HG03025 (cell line): ENCODE results near the gene CCDC28B.
"Not testable (repeated sequence)": the region's sequence is repeated elsewhere in the genome, so short reads cannot be mapped to it uniquely, and the experiment has no call there.

Experiments
- ATAC-seq: cut with Tn5 transposase; IDR thresholded peaks from one replicate; pipeline ENCODE4 v1.9.1; 2021; ENCODE audit warnings: mild to moderate bottlenecking, moderate library complexity; ENCODE audit not compliant: unreplicated experiment, low FRiP score

The CCDC28B gene

DNA sequence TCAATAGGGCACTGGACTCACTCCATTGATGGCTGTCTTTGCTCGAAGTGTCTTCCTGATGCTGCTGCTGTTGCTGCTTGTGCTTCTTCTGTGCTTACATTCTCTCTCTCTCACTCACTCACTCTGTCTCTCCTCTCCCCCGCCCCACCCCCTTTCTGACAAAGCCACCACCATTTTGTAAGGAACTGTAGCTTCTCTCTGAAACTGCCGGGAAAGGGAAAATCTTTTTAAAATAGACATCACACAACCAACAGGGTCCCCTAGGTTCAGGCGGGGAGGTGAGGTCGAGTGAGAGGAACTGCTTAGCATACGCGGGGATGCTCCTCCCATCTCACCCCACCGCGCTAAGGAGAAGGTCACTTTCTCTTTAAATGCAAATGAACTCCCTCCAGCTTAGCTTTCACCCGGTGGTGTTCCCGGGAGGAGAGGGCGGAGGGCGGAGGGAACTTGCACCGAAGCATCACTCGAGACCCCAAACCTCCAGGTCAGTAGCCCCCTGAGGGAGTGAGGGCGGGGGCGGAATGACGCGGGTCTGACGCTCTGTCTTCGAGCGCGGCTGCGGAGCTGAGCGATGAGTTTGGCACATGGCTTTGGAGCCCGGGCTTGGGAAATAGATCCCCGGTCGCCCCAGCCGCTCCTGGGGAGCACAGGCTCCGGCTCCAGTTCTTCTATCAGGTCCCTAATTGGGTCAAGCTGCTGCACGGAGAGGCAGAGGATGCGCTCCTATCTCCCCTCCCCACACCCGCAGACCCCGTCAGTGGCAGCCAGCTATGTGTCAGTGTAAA is at the start of gene CCDC28B:
CCDC28B (plus strand) TSS at position 370 of the 785 bp plus-strand sequence. CDS start 1,341 bp downstream, outside the sequence.
- ATAC-seq: no peak

DNA sequence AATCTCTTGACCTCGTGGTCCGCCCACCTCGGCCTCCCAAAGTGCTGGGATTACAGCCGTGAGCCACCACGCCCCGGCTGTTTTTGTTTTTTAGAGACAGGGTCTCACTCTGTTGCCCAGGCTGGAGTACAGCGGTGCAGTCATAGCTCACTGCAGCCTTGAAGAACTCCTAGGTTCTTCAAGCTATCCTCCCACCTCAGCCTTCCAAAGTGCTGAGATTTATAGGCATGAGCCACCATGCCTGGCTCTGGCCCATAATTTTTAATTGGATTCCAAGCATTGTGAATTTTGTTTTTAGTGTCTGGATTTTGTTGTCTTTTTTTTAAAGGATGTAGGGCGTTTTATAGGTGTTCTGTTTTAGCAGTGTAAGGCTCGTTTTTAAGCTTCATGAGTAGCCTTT is 49.5 kb upstream of the CCDC28B start:
- no peak for ATAC-seq

- ATAC-seq: no peak
Measured at GRCh38 chr1:32151319-32151787, 49.0 kb upstream of the CCDC28B start.

DNA sequence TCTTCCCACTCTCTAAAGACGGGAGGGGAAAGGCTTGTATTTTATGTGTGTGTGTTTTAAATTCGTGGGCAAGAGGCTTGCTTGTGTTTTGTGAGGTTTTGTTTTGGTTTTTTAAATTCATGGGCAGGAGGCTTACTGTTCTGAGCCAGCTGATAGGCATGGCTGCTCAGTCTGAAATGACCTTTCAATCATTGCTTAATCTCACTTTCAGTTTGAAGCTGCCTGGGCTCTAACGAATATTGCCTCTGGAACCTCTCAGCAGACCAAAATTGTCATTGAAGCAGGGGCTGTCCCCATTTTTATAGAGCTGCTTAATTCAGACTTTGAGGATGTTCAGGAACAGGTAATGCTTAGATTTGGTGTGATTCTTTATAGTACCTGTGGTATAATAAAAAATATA is 41.2 kb upstream of the CCDC28B start:
- no peak for ATAC-seq

DNA sequence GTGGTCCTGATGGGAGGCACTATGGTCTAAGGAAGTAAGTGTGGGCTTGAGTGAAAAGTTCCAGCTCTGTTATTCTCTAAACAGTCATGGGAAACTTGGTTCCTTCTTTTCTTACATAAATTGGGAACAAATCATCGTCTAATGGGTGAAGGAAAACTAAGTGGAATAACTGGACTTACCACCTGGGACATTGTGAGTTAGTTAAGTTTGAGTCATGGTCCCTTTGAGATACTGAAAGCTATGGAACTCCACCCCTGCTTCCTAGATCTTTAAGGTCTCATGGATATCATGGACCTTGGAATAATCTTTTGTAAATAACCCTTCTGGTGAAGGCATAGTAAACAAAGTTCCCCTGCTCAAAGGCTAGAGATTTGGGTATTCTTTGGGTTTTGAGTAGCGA is 37.0 kb upstream of the CCDC28B start:
- ATAC-seq: no peak

GRCh38 chr1:32165633-32166032 is 34.8 kb upstream of the CCDC28B start:
- not testable (repeated sequence) for ATAC-seq

GRCh38 chr1:32170991-32171390 is 29.4 kb upstream of the CCDC28B start:
- no peak for ATAC-seq

DNA sequence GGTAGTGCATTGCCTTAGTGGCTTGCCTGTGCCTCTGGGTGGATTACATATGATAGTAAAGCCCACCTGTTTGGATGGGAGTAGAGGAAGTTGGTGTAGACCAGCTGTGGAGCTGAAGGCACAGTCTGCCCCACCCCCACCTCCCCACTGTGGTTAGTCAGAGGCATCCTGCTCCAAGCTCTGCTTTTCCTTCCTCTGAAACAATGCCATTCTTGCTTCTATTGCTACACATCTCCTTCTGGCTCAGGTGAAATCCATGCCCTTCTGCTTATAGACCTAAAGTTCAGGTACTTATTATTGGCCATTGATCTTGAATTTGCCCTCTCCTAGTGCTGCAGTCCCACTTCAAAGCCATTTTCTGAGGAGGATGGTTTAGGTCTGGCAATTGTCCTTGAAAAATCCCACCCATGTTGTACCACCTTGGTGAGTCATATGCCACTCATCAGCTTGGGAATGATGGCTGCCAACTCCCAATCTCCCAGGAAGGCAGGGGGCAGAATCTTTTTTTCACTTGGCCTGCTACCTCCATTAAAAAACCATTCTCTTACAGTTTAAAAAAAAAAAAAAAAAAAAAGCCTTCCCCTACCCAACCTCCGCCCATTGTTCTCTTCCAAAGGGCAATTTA is 27.7 kb upstream of the CCDC28B start:
- no peak for ATAC-seq

- ATAC-seq: no peak
Measured at GRCh38 chr1:32178380-32179192, 21.8 kb upstream of the CCDC28B start.

DNA sequence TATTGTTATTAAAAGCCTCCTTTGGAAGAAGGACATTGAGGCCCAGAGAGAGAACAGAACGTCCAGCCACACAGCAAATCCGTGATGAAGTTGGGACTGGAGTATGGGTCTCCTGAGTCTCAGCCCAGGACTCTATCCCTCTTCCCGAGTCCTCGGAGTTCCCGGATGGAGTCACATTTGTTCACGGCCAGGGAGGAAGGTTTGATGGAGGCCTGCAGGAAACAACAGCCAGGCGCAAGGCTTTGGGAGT is 21.3 kb upstream of the CCDC28B start:
- ATAC-seq: no peak

- ATAC-seq: peak; percentile 74
Measured at GRCh38 chr1:32179443-32180185, 20.8 kb upstream of the CCDC28B start, which contains the start of gene TXLNA. TXLNA (plus strand) TSS chr1:32179675; CDS start chr1:32180346, 671 bp downstream.

- no peak for ATAC-seq
Measured at GRCh38 chr1:32180186-32181060, 20.0 kb upstream of the CCDC28B start.

GRCh38 chr1:32181065-32181464 is 19.3 kb upstream of the CCDC28B start:
- no peak for ATAC-seq

DNA sequence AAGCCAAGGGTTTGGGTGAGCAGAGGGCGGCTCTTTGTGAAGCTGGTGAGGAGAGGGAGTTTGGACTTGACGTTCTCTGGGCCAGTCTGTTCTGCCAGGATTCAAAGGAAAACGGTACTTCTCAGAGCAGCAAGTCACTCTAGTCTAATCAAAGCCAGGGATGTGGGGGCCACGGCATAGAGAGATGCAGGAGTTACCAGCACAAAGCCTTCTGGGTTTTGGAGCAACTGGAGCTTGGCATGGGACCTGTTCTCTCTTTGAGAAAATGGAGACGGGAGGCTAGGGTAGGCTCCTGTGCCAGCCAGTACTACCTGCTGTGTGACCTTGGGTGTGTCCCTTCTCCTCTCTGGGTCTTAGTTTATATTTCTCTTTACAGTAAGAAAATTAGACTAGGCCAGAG is 18.8 kb upstream of the CCDC28B start:
- ATAC-seq: no peak

DNA sequence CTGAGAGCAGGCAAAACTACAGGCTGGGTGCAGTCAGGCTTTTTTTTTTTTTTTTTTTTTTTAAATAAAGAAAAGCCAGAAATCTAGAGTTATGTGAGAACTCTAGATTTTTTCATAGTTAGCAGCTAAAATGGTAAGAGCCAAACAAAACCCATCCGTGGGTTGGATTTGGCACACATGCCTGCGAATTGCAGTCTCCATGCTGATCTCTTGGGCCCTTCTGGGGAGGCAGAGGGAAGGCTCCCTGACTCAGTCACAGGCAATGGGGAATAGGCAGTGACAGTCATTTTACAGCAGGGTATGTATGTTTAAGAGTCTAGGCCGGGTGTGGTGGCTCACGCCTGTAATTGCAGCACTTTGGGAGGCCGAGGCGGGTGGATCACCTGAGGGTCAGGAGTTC is 18.3 kb upstream of the CCDC28B start:
- ATAC-seq: no peak

DNA sequence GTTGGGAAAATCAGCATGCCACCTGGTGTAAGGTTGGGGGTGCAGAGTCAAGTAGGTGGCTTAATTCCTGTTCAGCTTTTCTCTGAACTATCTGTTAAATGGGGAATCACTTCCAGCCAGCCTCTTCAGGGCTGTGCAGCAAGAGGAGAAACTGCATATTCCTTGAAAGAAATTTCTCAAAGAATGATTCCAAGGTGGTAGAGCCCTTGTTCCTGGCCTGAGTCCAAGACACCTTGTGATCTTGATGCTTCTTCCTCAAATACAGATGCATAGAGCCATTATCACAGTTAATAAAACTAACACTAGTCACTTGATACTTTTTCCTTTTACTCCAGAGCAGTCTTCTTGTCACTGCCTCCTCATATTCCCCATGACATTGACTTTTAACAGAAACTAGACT is 15.7 kb upstream of the CCDC28B start:
- ATAC-seq: no peak

DNA sequence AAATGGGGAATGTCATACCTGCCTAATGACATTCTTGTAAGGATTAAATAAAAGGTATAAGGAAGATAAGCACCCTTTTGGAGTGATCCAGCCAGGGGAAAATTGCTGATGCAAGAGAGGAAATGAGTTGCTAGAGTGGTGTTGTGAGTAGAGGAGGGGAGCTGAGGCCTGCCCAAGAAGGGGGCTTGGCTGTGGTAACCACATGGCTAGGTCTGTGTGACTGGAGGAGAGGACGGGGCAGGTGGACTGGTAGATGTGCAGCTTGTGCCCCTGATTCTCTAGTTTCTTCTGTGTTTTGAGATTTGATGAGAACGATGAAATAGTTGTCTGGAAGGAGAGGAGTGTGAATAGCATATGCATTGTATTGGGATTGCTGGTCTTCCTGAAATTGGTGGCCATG is 14.3 kb upstream of the CCDC28B start:
- no peak for ATAC-seq

DNA sequence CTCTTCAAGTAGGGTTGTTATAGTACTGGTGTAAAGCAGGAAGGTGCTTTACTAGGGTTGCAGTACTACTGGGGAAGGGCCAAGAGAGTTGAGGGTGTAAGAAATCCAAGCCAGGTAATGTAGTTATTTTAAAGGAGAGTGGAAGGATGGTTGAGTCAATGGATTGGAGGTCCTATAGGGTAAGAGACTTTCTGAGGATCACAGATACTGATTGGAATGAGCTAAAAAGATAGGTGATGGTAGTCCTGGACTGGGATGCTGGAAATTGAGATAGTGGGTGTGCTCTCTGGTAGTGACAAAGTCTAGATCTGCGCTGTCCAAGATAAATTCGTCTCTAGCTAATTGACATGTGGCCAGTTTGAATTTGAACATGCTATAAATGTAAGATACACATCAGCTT is 13.9 kb upstream of the CCDC28B start:
- no peak for ATAC-seq

DNA sequence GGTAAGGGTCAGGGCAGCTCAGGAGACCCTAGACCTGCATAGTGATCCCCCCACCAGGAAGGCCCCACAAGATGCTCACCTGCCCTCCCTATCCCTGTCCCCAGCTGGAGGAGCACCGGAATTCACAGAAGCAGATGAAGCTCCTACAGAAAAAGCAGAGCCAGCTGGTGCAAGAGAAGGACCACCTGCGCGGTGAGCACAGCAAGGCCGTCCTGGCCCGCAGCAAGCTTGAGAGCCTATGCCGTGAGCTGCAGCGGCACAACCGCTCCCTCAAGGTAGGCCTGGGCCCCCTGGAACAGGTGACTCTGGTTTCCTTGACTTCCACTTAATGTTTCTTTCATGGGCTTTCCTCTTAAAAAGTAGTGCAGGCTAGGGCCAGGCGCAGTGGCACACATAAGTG is 12.5 kb upstream of the CCDC28B start:
- ATAC-seq: no peak
